Astrocyte (in vitro differentiated cells and primary cell): ENCODE data around the gene EPC2.

Experiments used
- EZH2 ChIP-seq: IDR thresholded peaks from 2 replicates; pipeline ENCODE4 v1.6.1; 2012; ENCODE audit warnings: mild to moderate bottlenecking, low read length, inconsistent platforms; ENCODE audit not compliant: insufficient read depth
- TF ChIP-seq, protein P1 (sequence below): IDR thresholded peaks from 2 replicates; pipeline ENCODE4 v1.5.1; 2011; ENCODE audit warnings: low read depth, mild to moderate bottlenecking, inconsistent platforms, low read length, moderate library complexity; ENCODE audit not compliant: insufficient read depth

DNA sequence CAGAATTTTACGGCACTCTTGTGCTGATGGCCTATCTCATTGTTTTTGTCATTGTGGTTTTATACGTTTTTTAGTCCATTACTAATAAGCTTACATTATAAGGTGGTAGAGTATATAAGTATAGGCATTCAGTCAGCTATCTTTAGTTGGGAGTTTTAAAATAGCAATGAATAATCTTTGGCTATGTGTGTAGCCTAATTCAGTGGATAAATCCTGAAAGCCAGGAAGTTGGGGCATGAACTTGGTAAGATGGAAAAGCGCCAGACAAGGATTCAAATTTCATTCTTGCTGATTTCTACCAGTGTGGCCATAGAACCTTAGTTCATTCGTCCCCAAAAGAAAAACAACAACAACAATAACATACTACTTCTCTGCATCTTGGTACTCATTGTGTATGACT, 31.2 kb downstream of the EPC2 start:
- TF ChIP-seq, protein P1, sequence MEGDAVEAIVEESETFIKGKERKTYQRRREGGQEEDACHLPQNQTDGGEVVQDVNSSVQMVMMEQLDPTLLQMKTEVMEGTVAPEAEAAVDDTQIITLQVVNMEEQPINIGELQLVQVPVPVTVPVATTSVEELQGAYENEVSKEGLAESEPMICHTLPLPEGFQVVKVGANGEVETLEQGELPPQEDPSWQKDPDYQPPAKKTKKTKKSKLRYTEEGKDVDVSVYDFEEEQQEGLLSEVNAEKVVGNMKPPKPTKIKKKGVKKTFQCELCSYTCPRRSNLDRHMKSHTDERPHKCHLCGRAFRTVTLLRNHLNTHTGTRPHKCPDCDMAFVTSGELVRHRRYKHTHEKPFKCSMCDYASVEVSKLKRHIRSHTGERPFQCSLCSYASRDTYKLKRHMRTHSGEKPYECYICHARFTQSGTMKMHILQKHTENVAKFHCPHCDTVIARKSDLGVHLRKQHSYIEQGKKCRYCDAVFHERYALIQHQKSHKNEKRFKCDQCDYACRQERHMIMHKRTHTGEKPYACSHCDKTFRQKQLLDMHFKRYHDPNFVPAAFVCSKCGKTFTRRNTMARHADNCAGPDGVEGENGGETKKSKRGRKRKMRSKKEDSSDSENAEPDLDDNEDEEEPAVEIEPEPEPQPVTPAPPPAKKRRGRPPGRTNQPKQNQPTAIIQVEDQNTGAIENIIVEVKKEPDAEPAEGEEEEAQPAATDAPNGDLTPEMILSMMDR, result no peak
- TF ChIP-seq EZH2, result no peak
